ENCODE results near the gene SLC26A11.
"Not testable (repeated sequence)": the region's sequence is repeated elsewhere in the genome, so short reads cannot be mapped to it uniquely, and the experiment has no call there.

The SLC26A11 gene

GRCh38 chr17:80196652-80197051 lies 23.6 kb upstream of the SLC26A11 start:
- no peak overlapping the region for H3K27ac ChIP-seq
- no peak for TF ChIP-seq CTCF (conservative IDR thresholded peaks at IDR 0.05)

- no peak for TF ChIP-seq CTCF (conservative IDR thresholded peaks at IDR 0.05)
- H3K27ac ChIP-seq = no peak overlapping the region
These were observed 22.0 kb upstream of the SLC26A11 start for GRCh38 chr17:80198144-80198661.

- not testable (repeated sequence) for H3K27ac ChIP-seq
These were observed 20.9 kb upstream of the SLC26A11 start for GRCh38 chr17:80199295-80199694.

GRCh38 chr17:80201446-80201845 lies 18.8 kb upstream of the SLC26A11 start:
- no peak for TF ChIP-seq CTCF (conservative IDR thresholded peaks at IDR 0.05)
- no peak overlapping the region for H3K27ac ChIP-seq

GRCh38 chr17:80202197-80202596 lies 18.0 kb upstream of the SLC26A11 start:
- H3K27ac ChIP-seq = no peak overlapping the region
- no peak for TF ChIP-seq CTCF (conservative IDR thresholded peaks at IDR 0.05)

GRCh38 chr17:80203471-80203963 lies 16.7 kb upstream of the SLC26A11 start:
- TF ChIP-seq CTCF (conservative IDR thresholded peaks at IDR 0.05) = 0 out of 2 replicates have a peak, but pooled peaks have one; percentile 7

GRCh38 chr17:80204626-80205468 lies 15.4 kb upstream of the SLC26A11 start:
- no peak for TF ChIP-seq CTCF (conservative IDR thresholded peaks at IDR 0.05)
- no peak overlapping the region for H3K27ac ChIP-seq

More at GRCh38 chr17:80203471-80203963, 16.7 kb upstream of the SLC26A11 start:
- no peak overlapping the region for H3K27ac ChIP-seq

- TF ChIP-seq CTCF (conservative IDR thresholded peaks at IDR 0.05) = no peak
- no peak overlapping the region for H3K27ac ChIP-seq
These were observed 14.4 kb upstream of the SLC26A11 start for GRCh38 chr17:80205811-80206210.
